Gastroesophageal sphincter (tissue), 4 donors: ENCODE data around the gene DCDC1. TPM values are rescaled to one million over a fixed set of nuclear protein-coding genes. Genes with fewer than 3 reads are reported as not detected.

Experiments used
- ATAC-seq: fragments of 150-250 bp; one replicate; pipeline ENCODE4 v1.9.1; 2016; ENCODE audit warnings: mild to moderate bottlenecking, moderate library complexity
- H3K27ac ChIP-seq, 4 donors: fragments of 200-600 bp; sonication (generic) in 3 of 4; 1 replicate in 3 of 4; 2 replicates in 1 of 4; pipeline ENCODE4 v1.5.1; 2016 to 2019
- H3K27me3 ChIP-seq: fragments of 200-600 bp; sonication (generic); one replicate; pipeline ENCODE4 v1.5.1; 2019
- H3K36me3 ChIP-seq, 2 donors: fragments of 200-600 bp; sonication (generic); one replicate each; pipeline ENCODE4 v1.5.1; 2019; ENCODE audit warnings: control low read depth in 1 of 2
- H3K4me1 ChIP-seq, 3 donors: fragments of 200-600 bp; sonication (generic); 1 replicate in 2 of 3; 2 replicates in 1 of 3; pipeline ENCODE4 v1.5.1; 2016 to 2019; ENCODE audit warnings: control low read depth in 2 of 3
- H3K4me3 ChIP-seq, 2 donors: fragments of 200-600 bp; sonication (generic); one replicate each; pipeline ENCODE4 v1.5.1; 2019; ENCODE audit warnings: mild to moderate bottlenecking in 1 of 2, moderate library complexity in 1 of 2
- H3K9me3 ChIP-seq, 3 donors: fragments of 200-600 bp; sonication (generic); one replicate each; pipeline ENCODE4 v1.5.1; 2017 to 2019; ENCODE audit warnings: control low read depth in 2 of 3
- EP300 ChIP-seq: sonication (generic); formaldehyde crosslinking; IDR thresholded peaks from one replicate; pipeline ENCODE4 v1.6.1; 2017; ENCODE audit warnings: antibody characterized with exemption, mild to moderate bottlenecking
- POLR2A ChIP-seq, 2 donors: fragments of 450-650 bp; IDR thresholded peaks; one replicate each; pipeline ENCODE4 v1.6.1; 2017; ENCODE audit warnings: antibody characterized with exemption in 2 of 2, mild to moderate bottlenecking in 2 of 2, moderate library complexity in 1 of 2
- POLR2AphosphoS5 ChIP-seq: sonication (generic); formaldehyde crosslinking; IDR thresholded peaks from one replicate; pipeline ENCODE4 v1.6.1; 2017; ENCODE audit warnings: antibody characterized with exemption
- WGBS, 2 donors: methylation state at CpG; one replicate each; pipeline ENCODE4 v1.1.5; 2018; ENCODE audit warnings: low coverage in 1 of 2; 5-methylcytosine and 5-hydroxymethylcytosine counted together
- total RNA-seq, 4 donors: library from RNA; depleted of rRNA; stranded (reverse); fragments of >200 nt; gene quantifications; one replicate each; pipeline ENCODE4 v1.1.0, GENCODE V29; 2016
- TF ChIP-seq, protein P1 (sequence below), 4 experiments: fragments of 200-600 bp in 2 of 4; fragments of 450-650 bp in 2 of 4; sonication (generic) in 1 of 4; IDR thresholded peaks; one replicate each; pipeline ENCODE4 v1.5.1; 2017 to 2019; ENCODE audit warnings: antibody characterized with exemption in 4 of 4, mild to moderate bottlenecking in 2 of 4, moderate library complexity in 2 of 4

The DCDC1 gene
- total RNA-seq, 4 donors from 2014 or later, result 0.13 to 0.35 TPM; not detected in 2

DNA sequence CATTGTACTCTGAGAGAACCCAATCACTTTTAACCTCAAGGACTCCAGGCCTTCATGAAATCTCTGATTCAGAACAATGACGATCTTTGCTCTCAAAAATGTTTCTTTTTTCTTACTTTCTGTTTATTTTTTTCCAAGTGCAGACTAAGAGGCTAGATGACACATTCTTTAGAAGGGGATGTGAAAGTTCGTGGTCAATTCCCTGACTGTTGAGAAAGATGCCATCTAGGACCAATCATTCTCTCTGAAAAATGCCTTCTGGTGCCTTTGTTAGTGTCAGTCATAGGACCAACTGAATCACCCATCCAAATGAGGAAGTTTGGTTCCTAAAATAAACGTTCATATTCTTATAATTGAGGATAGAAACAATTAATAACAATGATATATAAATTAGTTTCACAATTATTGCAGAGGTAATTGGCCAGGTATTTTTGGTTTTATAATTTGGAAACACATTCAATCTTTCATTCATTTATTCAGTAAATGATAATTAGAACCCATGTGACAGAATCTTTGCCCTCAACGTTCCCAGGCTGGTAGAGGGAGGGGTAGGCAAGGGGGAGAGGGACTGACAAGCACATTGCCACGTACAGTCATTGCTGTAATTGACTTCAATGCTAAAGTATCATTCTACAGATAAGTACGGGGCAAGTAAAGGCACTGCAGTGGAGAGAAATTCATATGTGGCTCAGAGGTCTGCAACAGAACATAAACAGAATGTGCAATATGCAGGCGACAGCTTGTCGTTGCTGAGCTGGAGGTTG is 450.0 kb downstream of the DCDC1 start:
- TF ChIP-seq POLR2A (IDR thresholded peaks at IDR 0.05), result no peak
- no peak for TF ChIP-seq POLR2AphosphoS5
- TF ChIP-seq, protein P1, sequence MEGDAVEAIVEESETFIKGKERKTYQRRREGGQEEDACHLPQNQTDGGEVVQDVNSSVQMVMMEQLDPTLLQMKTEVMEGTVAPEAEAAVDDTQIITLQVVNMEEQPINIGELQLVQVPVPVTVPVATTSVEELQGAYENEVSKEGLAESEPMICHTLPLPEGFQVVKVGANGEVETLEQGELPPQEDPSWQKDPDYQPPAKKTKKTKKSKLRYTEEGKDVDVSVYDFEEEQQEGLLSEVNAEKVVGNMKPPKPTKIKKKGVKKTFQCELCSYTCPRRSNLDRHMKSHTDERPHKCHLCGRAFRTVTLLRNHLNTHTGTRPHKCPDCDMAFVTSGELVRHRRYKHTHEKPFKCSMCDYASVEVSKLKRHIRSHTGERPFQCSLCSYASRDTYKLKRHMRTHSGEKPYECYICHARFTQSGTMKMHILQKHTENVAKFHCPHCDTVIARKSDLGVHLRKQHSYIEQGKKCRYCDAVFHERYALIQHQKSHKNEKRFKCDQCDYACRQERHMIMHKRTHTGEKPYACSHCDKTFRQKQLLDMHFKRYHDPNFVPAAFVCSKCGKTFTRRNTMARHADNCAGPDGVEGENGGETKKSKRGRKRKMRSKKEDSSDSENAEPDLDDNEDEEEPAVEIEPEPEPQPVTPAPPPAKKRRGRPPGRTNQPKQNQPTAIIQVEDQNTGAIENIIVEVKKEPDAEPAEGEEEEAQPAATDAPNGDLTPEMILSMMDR (IDR thresholded peaks at IDR 0.05), result no peak
- TF ChIP-seq EP300, result no peak
- no peak overlapping the region for H3K4me3 ChIP-seq
- ATAC-seq, result no peak
- H3K36me3 ChIP-seq, result no peaks in the 10 kb centered on the region
- no peaks in the 10 kb centered on the region for H3K4me1 ChIP-seq
- no peak overlapping the region for H3K27ac ChIP-seq
- no peaks in the 10 kb centered on the region for H3K9me3 ChIP-seq
- H3K27me3 ChIP-seq, result peaks cover 10% of the 10 kb centered on the region
- WGBS, 2 donors, result 27 to 47% methylated on average over 8 of the region's 8 CpGs

DNA sequence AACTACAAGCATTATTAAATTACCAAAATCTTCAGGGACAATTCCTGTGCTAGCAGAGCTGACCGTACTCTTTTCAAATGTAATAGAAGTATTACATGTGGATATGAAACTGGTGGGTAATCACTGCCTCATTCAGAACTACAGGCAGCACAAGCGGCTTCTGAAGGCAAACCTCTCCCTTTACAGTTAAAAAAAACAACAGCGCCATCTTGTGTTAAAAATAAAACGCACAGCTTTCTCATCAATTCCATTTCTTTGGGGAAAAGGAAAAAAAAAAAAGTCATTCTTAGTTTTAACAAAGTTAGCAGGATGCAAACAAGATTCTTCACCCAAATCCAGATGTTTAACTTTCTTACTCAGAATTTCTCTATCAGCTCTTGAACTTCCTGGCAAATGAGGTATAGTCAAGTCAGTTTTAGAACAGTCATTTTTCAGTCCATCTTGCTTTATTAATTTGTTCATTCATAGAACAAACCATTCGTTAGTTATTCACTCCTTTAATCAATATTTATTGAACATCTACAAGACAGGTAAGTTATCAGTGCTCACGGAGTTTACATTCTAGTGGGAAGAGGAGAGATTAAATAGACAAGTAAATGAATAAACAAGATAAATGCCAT is 451.6 kb downstream of the DCDC1 start:
- no peaks in the 10 kb centered on the region for H3K9me3 ChIP-seq

DNA sequence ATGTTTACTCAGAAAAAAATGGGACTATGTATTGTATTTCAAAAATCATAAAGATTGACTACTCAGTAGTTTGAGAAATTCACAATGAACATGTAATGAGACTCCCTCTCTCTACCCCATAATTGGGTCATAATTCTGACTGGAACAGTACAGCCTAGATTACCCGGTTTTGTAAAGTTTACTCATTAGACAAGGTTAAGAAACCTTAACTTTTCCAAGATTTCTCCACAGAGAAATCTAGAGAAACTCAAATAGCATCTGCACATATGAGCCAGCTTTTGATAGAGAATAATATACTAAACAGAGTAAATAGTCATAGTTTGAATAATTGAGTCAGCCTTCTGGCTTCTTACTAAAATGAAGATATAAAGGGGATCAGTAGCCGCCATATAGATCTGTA is 452.3 kb downstream of the DCDC1 start:
- H3K36me3 ChIP-seq, result no peaks in the 10 kb centered on the region
- H3K27ac ChIP-seq, result no peak overlapping the region
- peaks cover 10% of the 10 kb centered on the region for H3K27me3 ChIP-seq
- H3K4me3 ChIP-seq, result no peak overlapping the region
- no peaks in the 10 kb centered on the region for H3K4me1 ChIP-seq
- WGBS, 2 donors, result 73 to 80% methylated on average over 2 of the region's 2 CpGs
- TF ChIP-seq EP300, result no peak
- TF ChIP-seq, protein P1 (IDR thresholded peaks at IDR 0.05), result no peak
- TF ChIP-seq POLR2AphosphoS5, result no peak
- TF ChIP-seq POLR2A (IDR thresholded peaks at IDR 0.05), result no peak
- no peak for ATAC-seq
- no peaks in the 10 kb centered on the region for H3K9me3 ChIP-seq

More for the DNA sequence above, 451.6 kb downstream of the DCDC1 start:
- ATAC-seq, result peak; percentile 46
- H3K4me1 ChIP-seq, result no peaks in the 10 kb centered on the region
- TF ChIP-seq, protein P1 (IDR thresholded peaks at IDR 0.05), result peak; percentile 42 to 73 (median 58)
- no peak for TF ChIP-seq EP300
- H3K4me3 ChIP-seq, result no peak overlapping the region
- 12 to 13% methylated on average over 5 to 6 of the region's 6 CpGs for WGBS, 2 donors
- H3K36me3 ChIP-seq, result no peaks in the 10 kb centered on the region
- H3K27ac ChIP-seq, result no peak overlapping the region
- peaks cover 10% of the 10 kb centered on the region for H3K27me3 ChIP-seq

DNA sequence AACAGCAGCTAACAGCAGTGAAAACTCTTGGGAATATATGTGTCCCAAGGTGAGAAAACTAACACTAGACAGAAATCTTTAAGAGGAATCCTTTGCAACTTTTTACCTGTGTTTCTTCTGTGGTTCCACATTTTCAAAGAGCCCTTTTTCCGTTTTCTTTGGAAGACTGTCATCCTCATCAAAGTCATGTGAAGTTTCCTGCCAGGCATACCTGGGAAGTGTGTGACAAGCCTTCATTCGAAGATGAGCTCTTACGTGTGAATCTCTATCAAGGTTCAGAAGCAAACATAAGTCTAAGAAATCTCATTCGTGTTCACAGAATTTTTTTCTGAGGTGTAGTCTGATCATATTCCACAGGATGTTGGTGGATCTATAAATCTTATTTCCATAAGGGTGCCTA is 452.8 kb downstream of the DCDC1 start:
- H3K9me3 ChIP-seq, result no peaks in the 10 kb centered on the region
- H3K27ac ChIP-seq, result no peak overlapping the region
- no peak overlapping the region for H3K4me3 ChIP-seq
- WGBS, 2 donors, result 80 to 94% methylated on average over 4 of the region's 4 CpGs
- H3K4me1 ChIP-seq, result no peaks in the 10 kb centered on the region
- TF ChIP-seq POLR2A (IDR thresholded peaks at IDR 0.05) (no peak), POLR2AphosphoS5 (no peak)
- H3K27me3 ChIP-seq, result peaks cover 5% of the 10 kb centered on the region
- no peaks in the 10 kb centered on the region for H3K36me3 ChIP-seq
- ATAC-seq, result no peak

DNA sequence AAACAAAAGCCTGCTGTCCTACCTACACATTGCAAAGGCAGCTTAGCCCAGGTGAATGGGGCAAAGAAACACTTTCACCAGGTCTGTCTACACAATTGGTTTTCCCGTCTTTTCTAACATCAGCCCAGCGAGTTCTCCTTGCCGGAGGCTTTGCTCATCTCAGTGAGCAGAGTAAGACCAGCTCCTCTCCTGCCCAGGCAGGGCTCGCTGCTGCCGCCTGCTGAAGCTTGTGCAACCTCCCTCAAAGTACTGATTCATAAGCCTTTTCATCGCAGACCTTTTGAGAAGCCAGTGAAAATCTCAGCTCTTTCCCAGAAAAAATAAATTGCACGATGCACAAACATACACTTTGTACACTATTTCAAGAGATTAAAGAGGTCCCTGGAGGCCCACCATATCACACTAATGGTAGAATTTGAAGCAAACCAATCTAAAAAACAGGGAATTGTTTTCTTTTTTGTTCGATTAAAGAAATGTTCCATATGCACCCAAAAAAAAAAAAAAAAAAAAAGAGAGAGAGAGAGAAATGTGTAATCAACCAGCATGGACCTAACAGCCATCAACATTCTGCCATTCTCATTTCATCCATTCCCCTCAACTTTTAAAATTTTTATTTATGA is 455.3 kb downstream of the DCDC1 start:
- TF ChIP-seq POLR2A (IDR thresholded peaks at IDR 0.05), result no peak
- no peak for TF ChIP-seq POLR2AphosphoS5
- no peak for TF ChIP-seq EP300
- TF ChIP-seq, protein P1 (IDR thresholded peaks at IDR 0.05), result peak in 2 of 4 experiments; percentile 19 to 58
- Histone ChIP-seq H3K36me3 (no peaks in the 10 kb centered on the region), H3K4me1 (no peaks in the 10 kb centered on the region), H3K4me3 (no peak overlapping the region), H3K27me3 (no peaks in the 10 kb centered on the region), H3K27ac (no peak overlapping the region), H3K9me3 (no peaks in the 10 kb centered on the region)
- WGBS, 2 donors, result 15 to 35% methylated on average over 3 to 8 of the region's 8 CpGs
- ATAC-seq, result no peak
